ENCODE results near the gene TRPV4.

Gene TRPV4

DNA sequence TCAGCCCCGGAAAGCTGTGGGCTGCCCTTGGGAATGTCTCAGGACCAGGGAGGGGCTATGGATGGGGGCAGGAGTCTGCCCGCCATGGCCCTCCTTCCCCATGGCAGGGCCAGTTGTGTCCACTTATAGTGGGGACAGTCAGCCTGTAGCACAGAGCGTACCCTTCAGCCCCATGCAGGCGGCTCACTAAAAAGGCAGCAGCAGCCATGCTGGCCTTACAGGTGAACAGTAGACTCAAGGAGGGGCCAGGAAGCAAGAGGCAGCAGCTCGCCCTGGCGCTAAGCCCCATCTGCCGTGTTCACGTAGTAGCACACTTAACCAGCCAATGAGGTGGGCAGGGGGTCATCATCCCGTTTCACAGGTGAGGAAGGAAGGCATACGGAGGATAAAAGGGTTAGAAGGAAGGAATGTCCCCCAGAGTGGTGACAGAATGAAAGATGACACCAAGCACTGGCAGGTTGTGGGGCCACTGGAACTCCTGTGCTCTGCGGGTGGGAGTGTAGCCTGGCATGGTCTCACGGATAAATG is 66.9 kb downstream of the TRPV4 start:
- DNase-seq (ENCODE audit: low spot score), result no peak
- in situ Hi-C loops (cut with MboI; ENCODE audit: low sequenced_read_pairs, unreplicated experiment), result no loop called here
- TF ChIP-seq, protein P1, sequence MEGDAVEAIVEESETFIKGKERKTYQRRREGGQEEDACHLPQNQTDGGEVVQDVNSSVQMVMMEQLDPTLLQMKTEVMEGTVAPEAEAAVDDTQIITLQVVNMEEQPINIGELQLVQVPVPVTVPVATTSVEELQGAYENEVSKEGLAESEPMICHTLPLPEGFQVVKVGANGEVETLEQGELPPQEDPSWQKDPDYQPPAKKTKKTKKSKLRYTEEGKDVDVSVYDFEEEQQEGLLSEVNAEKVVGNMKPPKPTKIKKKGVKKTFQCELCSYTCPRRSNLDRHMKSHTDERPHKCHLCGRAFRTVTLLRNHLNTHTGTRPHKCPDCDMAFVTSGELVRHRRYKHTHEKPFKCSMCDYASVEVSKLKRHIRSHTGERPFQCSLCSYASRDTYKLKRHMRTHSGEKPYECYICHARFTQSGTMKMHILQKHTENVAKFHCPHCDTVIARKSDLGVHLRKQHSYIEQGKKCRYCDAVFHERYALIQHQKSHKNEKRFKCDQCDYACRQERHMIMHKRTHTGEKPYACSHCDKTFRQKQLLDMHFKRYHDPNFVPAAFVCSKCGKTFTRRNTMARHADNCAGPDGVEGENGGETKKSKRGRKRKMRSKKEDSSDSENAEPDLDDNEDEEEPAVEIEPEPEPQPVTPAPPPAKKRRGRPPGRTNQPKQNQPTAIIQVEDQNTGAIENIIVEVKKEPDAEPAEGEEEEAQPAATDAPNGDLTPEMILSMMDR (IDR thresholded peaks at IDR 0.05; ENCODE audit: borderline replicate concordance, control extremely low read depth, extremely low read depth, insufficient read depth, missing control alignments), result no peak

DNA sequence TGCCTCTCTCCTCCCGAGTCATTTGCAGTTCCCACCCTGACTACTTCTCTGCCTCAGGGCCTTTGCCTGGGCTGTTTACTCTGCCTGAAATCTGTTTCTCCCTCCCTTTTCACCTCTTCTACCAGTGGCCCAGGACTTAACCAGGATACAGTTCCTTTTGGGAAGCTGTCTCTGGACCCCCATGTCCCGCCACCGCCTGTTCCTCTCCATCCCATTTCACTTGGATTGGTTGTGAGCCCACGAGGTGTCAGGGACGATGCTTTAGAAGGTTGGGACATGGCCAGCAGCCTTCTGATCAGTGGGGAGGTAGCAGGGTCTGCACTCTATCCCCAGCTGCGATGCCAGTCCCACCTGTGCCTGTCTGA is 67.8 kb downstream of the TRPV4 start:
- DNase-seq (ENCODE audit: low spot score), result no peak
- in situ Hi-C loops (cut with MboI; ENCODE audit: low sequenced_read_pairs, unreplicated experiment), result no loop called here
- TF ChIP-seq, protein P1 (IDR thresholded peaks at IDR 0.05; ENCODE audit: borderline replicate concordance, control extremely low read depth, extremely low read depth, insufficient read depth, missing control alignments), result no peak

DNA sequence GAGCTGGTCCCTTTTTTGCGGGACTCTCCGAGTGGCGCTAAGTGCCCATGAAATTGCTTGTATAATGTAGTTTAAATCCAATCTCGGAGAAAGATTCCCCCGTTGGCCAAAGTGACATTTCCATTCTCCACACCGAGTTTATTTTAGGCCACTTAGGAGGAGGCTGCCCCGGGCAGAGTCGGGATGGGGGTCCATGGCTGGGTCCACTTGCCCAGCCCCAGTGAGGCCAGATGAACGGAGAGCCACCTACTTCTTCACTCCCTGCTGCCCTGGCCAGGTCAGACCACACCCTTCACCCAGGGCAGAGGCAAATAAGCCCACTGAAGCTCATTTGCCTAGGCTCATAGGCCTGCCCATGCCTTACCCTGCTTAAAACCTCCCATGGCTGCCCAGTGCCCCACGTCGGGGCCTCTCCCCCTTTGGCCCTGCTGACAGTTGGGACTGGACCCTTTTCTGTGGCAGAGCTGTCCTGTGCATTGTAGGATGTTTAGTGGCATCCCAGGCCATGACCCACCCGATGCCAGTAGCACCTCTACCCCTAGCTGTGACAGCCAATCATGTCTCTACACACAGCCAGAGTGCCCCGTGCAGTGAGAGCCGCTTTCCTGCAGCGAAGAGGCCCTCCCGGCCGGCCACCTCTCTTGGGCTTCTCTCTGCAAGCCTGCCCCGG is 68.3 kb downstream of the TRPV4 start:
- in situ Hi-C loops (cut with MboI; ENCODE audit: low sequenced_read_pairs, unreplicated experiment), result no loop called here
- DNase-seq (ENCODE audit: low spot score), result no peak

DNA sequence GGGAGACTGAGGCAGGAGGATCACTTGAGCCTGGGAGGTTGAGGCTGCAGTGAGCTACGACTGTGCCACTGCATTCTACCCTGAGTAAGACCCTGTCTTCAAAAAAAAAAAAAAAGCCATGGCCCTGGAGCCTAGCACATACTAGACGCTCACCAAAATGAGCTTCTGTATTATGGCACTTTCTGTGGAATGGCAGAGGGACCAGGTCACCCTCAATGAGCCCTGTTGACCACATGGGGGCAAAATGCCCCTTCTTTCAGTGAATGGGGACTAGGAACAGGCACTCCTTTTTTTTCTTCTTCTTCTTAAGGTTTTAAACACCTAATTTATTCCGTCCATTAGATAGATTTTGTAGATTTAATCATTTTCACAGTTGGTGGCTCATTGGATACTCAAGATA is 69.1 kb downstream of the TRPV4 start:
- TF ChIP-seq, protein P1 (IDR thresholded peaks at IDR 0.05; ENCODE audit: borderline replicate concordance, control extremely low read depth, extremely low read depth, insufficient read depth, missing control alignments), result no peak
- no peak for DNase-seq (ENCODE audit: low spot score)
- in situ Hi-C loops (cut with MboI; ENCODE audit: low sequenced_read_pairs, unreplicated experiment), result no loop called here

More for the DNA sequence above, 68.3 kb downstream of the TRPV4 start:
- TF ChIP-seq, protein P1 (IDR thresholded peaks at IDR 0.05; ENCODE audit: borderline replicate concordance, control extremely low read depth, extremely low read depth, insufficient read depth, missing control alignments), result no peak

DNA sequence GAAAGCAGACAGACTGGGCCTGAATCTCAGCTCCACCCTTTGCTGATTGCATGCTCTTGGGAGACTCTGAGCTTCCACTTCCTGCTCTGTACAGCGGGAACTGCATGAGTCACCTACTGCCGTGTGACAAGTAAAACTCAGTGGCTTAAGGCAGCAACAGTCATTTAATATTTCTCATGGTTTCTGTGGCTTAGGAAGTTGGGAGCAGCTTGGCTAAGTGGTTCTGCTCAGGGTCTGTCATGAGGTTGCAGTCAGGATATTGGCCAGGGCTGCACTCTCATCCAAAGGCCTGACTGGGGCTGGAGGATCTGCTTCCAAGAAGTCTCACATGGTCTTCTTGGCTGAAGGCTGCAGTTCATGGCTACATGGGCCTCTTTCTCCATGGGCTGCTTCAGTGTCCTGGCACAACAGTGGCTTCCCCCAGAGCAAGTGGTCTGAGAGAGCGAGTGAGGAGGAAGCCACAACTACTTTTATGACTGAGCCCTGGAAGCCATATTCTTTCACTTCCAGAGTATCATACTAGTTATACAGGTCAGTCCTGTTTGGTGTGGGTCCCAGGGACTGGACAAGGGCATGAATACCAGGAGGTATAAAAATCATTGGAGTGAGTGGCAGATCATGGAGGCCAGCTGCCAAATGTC is 69.9 kb downstream of the TRPV4 start:
- no peak for DNase-seq (ENCODE audit: low spot score)
- TF ChIP-seq, protein P1 (IDR thresholded peaks at IDR 0.05; ENCODE audit: borderline replicate concordance, control extremely low read depth, extremely low read depth, insufficient read depth, missing control alignments), result no peak
- in situ Hi-C loops (cut with MboI; ENCODE audit: low sequenced_read_pairs, unreplicated experiment), result no loop called here

DNA sequence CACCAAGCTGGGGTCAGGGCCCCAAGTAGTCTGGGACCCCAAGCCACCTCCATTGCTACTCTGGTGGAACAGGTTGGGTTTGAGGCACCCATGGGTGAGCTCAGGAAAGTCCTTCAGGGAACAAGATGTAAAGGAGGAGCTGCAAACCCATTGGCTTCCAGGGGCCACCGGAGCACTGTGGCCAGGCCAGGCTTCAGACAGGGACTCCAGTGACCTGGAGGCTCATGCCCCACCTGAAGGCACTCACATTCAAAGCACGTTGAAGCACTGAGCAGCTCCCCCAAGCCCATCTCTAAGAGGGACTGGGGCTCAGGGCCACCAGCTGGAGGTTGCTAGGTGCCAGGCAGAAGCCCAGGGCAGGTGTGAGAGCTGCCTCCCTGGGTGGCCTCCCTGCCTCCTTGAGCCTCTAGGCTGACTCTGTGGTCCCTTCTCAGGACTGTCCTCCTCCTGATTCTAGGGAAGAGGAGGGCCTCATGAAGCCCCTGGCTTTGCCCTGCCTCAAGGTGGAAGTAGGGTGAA is 70.5 kb downstream of the TRPV4 start:
- TF ChIP-seq, protein P1 (IDR thresholded peaks at IDR 0.05; ENCODE audit: borderline replicate concordance, control extremely low read depth, extremely low read depth, insufficient read depth, missing control alignments), result no peak
- in situ Hi-C loops (cut with MboI; ENCODE audit: low sequenced_read_pairs, unreplicated experiment), result no loop called here
- no peak for DNase-seq (ENCODE audit: low spot score)

All from GM13976 (cell line).